Measurements from ENCODE around the gene RIN2. TPM values are rescaled to one million over a fixed set of nuclear protein-coding genes. Genes with fewer than 3 reads are reported as not detected.

The RIN2 gene
- total RNA-seq, 1 donor, result 55.7 TPM

DNA sequence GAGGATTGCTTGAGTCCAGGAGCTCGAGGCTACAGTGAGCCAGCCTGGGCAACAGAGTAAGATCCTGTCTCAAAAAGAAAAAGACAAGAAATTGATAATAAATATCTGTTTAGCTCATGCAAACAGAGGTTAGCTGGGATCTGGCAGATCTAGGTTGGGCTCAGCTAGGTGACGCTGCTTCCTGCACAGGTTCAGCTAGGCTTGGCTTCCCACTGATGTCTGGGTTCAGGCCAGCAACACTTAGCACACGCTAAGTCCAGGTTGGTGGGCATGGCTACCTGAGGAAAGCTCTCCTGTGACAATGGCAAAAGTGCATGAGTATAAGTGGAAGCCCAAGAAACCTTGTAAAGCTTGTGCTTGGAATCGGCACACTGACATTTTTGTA lies 48.7 kb downstream of the RIN2 start:
- no peak for DNase-seq (ENCODE audit: insufficient read length, low spot score, missing footprints)
- Histone ChIP-seq H3K4me1 (ENCODE audit: insufficient read depth, low read length) (peaks cover 11% of the 10 kb centered on the region), H3K36me3 (ENCODE audit: insufficient read depth, low read length) (peaks cover 14% of the 10 kb centered on the region), H3K79me2 (ENCODE audit: insufficient read depth, low read length) (no peaks in the 10 kb centered on the region), H3K27ac (ENCODE audit: low read depth, low read length) (no peak overlapping the region), H3K9me3 (ENCODE audit: low read depth, low read length) (no peaks in the 10 kb centered on the region), H3K4me3 (ENCODE audit: insufficient read depth, low read length) (no peak overlapping the region), H4K20me1 (ENCODE audit: insufficient read depth, low read length) (no peaks in the 10 kb centered on the region), H2AFZ (ENCODE audit: low read length) (no peak overlapping the region), H3K27me3 (ENCODE audit: insufficient read depth, low read length) (no peaks in the 10 kb centered on the region), H3K4me2 (ENCODE audit: insufficient read depth, low read length) (peak overlapping the region; percentile 41)
- TF ChIP-seq, protein P1, sequence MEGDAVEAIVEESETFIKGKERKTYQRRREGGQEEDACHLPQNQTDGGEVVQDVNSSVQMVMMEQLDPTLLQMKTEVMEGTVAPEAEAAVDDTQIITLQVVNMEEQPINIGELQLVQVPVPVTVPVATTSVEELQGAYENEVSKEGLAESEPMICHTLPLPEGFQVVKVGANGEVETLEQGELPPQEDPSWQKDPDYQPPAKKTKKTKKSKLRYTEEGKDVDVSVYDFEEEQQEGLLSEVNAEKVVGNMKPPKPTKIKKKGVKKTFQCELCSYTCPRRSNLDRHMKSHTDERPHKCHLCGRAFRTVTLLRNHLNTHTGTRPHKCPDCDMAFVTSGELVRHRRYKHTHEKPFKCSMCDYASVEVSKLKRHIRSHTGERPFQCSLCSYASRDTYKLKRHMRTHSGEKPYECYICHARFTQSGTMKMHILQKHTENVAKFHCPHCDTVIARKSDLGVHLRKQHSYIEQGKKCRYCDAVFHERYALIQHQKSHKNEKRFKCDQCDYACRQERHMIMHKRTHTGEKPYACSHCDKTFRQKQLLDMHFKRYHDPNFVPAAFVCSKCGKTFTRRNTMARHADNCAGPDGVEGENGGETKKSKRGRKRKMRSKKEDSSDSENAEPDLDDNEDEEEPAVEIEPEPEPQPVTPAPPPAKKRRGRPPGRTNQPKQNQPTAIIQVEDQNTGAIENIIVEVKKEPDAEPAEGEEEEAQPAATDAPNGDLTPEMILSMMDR (IDR thresholded peaks at IDR 0.05; ENCODE audit: extremely low read depth, low read depth, low read length), result no peak

DNA sequence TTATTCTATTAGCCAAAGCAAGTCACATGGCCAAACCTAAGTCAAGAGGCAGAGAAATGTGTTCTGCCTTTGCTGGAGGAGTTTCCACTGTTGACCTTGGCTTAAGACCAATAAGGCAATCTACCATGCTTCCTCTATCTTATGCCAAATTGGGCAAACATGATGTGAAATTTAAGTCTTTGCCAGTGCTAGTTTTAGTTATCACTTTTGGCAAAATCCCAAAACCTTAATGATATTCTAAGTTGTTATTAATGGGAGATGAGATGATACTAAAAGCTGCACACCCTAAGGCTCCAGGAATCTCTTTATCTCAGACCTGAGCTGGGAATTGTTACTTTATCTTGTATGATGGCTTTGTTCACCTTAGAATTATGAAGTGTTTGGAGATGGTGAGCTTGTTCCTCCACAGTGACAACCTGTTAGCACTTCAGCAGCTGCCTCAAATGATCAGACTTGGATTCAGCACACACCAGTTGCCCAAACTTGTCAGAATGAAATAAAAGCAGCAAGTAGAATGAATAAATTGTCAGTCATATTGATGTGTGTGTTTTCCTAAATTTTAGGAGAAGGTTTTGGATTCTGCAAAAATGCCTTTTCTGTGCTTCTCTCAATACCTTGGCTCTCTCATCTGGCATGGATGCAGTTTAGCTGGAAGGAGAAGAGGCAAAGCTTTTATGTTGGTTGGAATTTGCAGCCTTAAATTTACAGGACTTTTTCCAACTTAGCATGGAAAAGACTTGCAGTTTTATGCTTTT lies 49.3 kb downstream of the RIN2 start:
- no peak overlapping the region for H3K27ac ChIP-seq (ENCODE audit: low read depth, low read length)
- H3K4me2 ChIP-seq (ENCODE audit: insufficient read depth, low read length), result peak overlapping the region; percentile 41
- H3K27me3 ChIP-seq (ENCODE audit: insufficient read depth, low read length), result no peaks in the 10 kb centered on the region
- DNase-seq (ENCODE audit: insufficient read length, low spot score, missing footprints), result peak; percentile 73
- TF ChIP-seq, protein P1 (IDR thresholded peaks at IDR 0.05; ENCODE audit: extremely low read depth, low read depth, low read length), result no peak
- no peaks in the 10 kb centered on the region for H3K79me2 ChIP-seq (ENCODE audit: insufficient read depth, low read length)
- H2AFZ ChIP-seq (ENCODE audit: low read length), result no peak overlapping the region
- H3K4me3 ChIP-seq (ENCODE audit: insufficient read depth, low read length), result no peak overlapping the region
- peaks cover 17% of the 10 kb centered on the region for H3K4me1 ChIP-seq (ENCODE audit: insufficient read depth, low read length)
- H3K36me3 ChIP-seq (ENCODE audit: insufficient read depth, low read length), result peaks cover 10% of the 10 kb centered on the region
- H3K9me3 ChIP-seq (ENCODE audit: low read depth, low read length), result no peaks in the 10 kb centered on the region
- no peaks in the 10 kb centered on the region for H4K20me1 ChIP-seq (ENCODE audit: insufficient read depth, low read length)
